ENCODE results near the gene TLE1.

TLE1 gene

DNA sequence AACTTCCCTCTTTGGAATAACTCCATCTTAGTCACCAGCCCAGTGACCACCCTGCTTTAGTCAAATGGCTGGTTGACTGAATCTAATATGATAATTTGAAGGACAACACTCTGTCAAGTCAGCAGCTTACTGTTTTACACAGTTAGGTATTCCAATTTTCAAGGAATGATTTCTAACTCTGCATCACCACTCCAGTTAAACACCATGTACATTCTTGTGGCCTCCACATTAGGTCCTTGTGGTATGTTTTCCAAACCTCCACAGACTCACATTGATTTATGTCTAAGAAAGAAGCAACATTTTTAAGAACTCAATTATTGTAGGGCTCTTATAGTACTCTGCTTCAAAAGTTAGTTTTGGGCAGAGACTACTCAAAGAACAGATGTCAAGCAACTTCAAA, 110.7 kb downstream of the TLE1 start:
- no peaks in the 10 kb centered on the region for H3K27me3 Mint-ChIP-seq
- H3K36me3 Mint-ChIP-seq (ENCODE audit: low read depth), result peaks cover 3% of the 10 kb centered on the region
- peaks cover 6% of the 10 kb centered on the region for H3K9me3 Mint-ChIP-seq
- no peak overlapping the region for H3K4me3 Mint-ChIP-seq
- H3K27ac Mint-ChIP-seq, result no peak overlapping the region
- H3K4me1 Mint-ChIP-seq (ENCODE audit: low read depth), result no peaks in the 10 kb centered on the region

DNA sequence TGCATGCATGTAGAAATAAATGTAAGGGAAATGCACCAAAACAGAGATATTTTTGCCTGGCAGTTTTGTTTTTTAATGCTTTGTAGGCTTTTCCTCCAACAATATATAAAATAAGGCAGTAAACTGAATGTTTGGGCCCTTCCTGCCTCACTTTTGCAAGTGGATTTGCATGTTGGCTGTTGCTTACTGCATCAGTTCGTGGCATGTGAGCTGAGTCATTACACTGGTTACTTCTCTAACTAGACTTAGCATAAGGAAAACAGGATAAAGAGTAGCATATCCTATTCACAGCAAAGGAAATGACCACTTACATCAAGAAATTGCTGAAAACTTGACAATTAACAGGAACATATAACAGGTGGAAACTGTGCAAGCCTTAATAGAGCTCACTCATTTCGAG, 113.4 kb downstream of the TLE1 start:
- H3K27ac Mint-ChIP-seq, result no peak overlapping the region

DNA sequence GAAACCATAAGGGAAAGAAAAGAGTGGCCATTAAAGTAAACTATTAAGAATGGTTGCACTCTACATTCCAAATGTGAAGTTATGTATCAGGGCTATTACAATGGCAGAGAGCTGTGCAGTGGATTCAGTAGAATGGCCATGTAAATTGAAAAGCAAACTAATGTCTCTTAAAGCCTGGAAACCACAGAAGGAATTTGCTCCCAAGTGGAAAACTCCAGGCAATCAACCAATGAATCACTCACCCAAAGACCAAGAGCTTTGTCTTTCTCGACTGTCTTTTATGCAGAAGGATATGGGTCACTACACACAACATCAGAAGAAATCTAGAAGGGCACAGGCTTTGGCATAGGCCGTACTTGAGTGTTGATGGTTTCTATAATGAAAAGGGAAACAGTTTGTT, 114.9 kb downstream of the TLE1 start:
- Mint-ChIP-seq H3K9me3 (peaks cover 2% of the 10 kb centered on the region), H3K27me3 (no peaks in the 10 kb centered on the region), H3K36me3 (ENCODE audit: low read depth) (no peaks in the 10 kb centered on the region)

More for the DNA sequence above, 113.4 kb downstream of the TLE1 start:
- Mint-ChIP-seq H3K36me3 (ENCODE audit: low read depth) (no peaks in the 10 kb centered on the region), H3K9me3 (peaks cover 2% of the 10 kb centered on the region), H3K4me1 (ENCODE audit: low read depth) (no peaks in the 10 kb centered on the region), H3K4me3 (no peak overlapping the region), H3K27me3 (no peaks in the 10 kb centered on the region)

DNA sequence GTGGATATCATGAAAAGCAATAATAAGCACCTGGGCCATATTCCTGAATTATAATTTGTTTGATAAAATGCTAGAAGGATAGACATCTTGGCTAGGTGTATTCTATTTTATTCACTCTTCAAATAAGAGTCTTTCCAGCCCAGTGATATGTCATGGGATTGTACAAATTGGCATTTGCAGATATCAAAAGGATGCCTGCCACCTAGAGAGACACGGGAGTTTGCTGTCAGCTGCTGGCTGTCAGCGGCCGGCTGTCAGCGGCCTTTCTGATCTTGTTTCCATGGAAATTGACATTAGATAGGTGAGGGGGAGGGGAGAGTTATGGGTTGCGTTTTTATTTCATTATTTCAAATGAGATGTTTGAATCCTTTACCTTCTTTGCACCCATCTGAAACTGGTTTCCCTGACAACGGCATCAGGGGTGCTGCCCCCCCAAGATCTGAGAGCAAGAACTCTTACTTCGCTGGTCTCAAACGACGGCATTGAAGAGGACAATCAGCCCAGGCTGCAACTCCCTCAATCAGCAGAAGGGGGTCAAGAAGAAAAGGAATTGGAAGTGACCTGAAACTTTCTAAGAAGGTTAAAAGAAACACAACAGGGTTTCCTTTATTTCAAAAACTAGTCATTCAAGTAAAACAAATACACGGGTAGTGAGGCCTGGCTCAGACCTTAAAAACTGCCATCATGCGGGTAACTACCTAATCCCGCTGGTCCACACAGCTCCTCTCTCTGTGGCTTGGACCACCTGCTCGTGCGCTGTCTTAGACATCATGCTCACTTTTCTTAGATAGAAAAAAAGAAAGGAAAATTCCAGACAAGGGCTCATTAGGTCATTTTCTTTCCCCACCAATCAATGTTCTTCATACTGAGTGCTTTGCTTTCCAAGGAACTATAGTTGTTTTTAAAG, 115.7 kb downstream of the TLE1 start:
- Mint-ChIP-seq H3K9me3 (peaks cover 2% of the 10 kb centered on the region), H3K27ac (no peak overlapping the region), H3K27me3 (no peaks in the 10 kb centered on the region), H3K4me1 (ENCODE audit: low read depth) (no peaks in the 10 kb centered on the region), H3K36me3 (ENCODE audit: low read depth) (no peaks in the 10 kb centered on the region), H3K4me3 (no peak overlapping the region)

More for the DNA sequence above, 114.9 kb downstream of the TLE1 start:
- Mint-ChIP-seq H3K4me3 (no peak overlapping the region), H3K27ac (no peak overlapping the region), H3K4me1 (ENCODE audit: low read depth) (no peaks in the 10 kb centered on the region)

DNA sequence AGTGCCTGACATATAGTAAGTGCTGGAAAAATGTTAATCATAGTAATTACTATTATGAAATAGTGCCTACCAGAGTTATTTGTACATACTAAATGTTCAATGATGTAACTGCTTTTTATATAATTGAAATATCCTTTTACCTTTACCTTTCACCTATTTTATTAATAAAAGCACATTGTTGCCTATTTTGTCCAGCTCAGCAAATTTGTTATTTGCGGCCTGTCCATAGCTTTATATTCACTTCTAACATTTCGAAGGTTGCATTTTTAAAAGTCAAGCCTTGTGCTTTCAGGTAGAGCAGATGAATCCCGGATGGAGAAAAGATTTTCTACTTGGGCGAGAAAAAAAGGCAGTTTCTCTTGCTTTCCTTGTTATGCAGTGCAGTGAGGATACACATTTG, 119.3 kb downstream of the TLE1 start:
- no peaks in the 10 kb centered on the region for H3K36me3 Mint-ChIP-seq (ENCODE audit: low read depth)
- no peak overlapping the region for H3K27ac Mint-ChIP-seq
- H3K4me3 Mint-ChIP-seq, result no peak overlapping the region
- no peaks in the 10 kb centered on the region for H3K4me1 Mint-ChIP-seq (ENCODE audit: low read depth)
- no peaks in the 10 kb centered on the region for H3K9me3 Mint-ChIP-seq
- no peaks in the 10 kb centered on the region for H3K27me3 Mint-ChIP-seq

DNA sequence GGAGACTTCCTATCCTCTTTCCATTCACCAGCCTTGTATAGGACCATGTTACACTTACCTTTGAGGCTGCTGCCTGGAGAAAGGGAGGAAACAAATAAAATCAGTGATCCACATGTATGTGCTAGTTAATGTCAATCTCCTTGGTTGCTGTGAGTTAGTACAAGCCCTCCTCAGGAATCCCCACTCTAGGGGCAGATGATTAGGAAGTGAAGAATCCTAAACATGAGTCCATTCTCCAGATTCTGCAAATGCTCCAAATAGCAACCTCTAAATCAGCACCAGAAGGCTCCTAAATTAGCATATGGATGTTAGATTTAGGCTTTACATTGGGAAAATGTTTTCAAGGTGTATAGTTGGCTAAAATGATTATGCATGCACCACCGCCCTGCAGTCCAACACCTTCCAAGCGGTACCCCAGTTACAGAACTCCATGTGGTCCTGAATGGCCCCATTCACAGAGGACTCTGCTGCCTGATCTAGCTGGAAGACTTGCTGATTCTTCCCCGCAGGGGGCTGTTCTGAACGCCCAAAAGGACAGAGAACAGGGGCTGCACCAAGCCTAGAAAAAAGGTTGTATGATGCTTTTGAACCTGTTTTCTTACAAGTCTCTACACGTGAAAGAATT, 123.2 kb downstream of the TLE1 start:
- Mint-ChIP-seq H3K9me3 (no peaks in the 10 kb centered on the region), H3K27me3 (no peaks in the 10 kb centered on the region), H3K4me1 (ENCODE audit: low read depth) (no peaks in the 10 kb centered on the region), H3K27ac (no peak overlapping the region), H3K4me3 (no peak overlapping the region), H3K36me3 (ENCODE audit: low read depth) (no peaks in the 10 kb centered on the region)

DNA sequence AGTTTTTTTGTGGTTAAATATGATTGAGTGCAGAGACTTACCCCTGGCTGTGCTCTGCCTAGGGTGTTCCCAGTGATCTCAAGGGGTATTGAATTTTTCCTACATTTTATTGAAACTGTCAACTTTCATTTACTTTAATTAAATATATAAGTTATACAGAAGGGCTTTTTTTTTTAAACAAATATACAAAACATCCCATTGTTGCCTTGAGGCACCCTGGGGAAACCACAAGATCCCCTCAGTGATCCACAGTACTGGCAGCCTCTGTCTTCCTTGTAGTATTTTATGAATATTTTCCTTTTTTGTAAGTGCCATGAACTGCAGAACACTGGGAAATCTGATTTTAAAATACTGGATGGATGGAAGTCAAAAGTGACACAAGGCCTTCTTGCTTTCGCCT, 123.7 kb downstream of the TLE1 start:
- Mint-ChIP-seq H3K36me3 (ENCODE audit: low read depth) (no peaks in the 10 kb centered on the region), H3K27ac (no peak overlapping the region), H3K9me3 (no peaks in the 10 kb centered on the region), H3K27me3 (no peaks in the 10 kb centered on the region), H3K4me3 (no peak overlapping the region), H3K4me1 (ENCODE audit: low read depth) (no peaks in the 10 kb centered on the region)

DNA sequence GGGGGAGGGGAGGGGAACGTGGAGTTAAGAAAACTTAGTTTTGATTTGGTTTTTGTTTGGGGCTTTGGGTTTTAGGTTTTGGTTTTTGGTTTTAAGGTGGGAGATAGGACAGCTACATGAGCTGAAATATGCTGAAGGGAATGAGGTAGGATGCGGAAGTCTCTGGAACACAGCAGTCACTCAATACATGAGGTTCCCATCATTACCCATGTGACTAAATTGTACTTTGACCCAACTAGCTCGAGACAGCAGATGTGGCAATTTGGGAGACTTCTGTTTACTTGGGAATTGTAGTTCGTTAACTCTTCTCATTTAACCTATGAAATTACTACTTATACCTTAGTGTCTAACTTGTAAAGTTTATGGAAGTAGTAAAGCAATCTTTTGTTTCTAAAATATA, 124.2 kb downstream of the TLE1 start:
- Mint-ChIP-seq H3K4me3 (no peak overlapping the region), H3K27ac (no peak overlapping the region)

DNA sequence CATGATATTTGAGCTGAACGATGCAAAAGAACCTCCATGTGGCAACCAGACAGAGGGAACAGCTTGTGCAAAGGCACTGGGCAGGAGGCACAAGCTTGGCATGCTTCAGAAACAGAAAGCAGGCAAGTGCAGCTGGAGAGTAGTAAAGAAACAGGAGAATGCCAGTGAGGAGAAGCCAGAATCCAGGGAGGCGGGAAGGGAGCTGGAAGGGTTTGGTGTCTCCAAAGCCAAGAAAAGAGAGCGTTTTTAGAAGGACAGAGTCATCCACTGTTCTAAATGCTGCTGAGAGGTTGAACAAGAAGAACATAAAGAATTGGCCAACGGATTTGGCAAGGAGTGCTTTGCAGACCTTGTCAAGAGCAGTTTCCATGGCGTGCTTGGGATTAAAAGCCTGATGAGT, 124.7 kb downstream of the TLE1 start:
- no peaks in the 10 kb centered on the region for H3K9me3 Mint-ChIP-seq
- H3K4me3 Mint-ChIP-seq, result no peak overlapping the region
- H3K36me3 Mint-ChIP-seq (ENCODE audit: low read depth), result no peaks in the 10 kb centered on the region
- H3K27ac Mint-ChIP-seq, result no peak overlapping the region
- no peaks in the 10 kb centered on the region for H3K27me3 Mint-ChIP-seq
- peaks cover 4% of the 10 kb centered on the region for H3K4me1 Mint-ChIP-seq (ENCODE audit: low read depth)

More for the DNA sequence above, 124.2 kb downstream of the TLE1 start:
- no peaks in the 10 kb centered on the region for H3K27me3 Mint-ChIP-seq
- no peaks in the 10 kb centered on the region for H3K4me1 Mint-ChIP-seq (ENCODE audit: low read depth)
- no peaks in the 10 kb centered on the region for H3K9me3 Mint-ChIP-seq
- no peaks in the 10 kb centered on the region for H3K36me3 Mint-ChIP-seq (ENCODE audit: low read depth)

DNA sequence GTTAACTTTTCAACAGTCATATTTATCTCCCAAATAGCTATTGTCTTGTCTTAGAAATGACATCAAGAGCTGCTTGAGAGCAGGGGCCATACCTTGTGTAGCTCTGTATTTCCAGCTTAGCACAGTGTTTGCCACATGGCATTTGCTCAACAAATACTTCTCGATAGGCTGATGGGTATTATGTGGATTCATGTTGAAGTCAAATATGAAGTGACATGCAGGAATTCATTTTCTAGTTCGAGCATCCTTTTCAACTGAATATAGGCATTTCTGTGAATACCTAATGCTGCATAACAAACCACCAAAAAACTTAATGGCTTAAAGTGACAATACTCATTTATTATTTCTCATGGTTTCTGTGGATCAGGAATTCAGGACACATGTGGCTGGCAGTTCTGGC, 125.6 kb downstream of the TLE1 start:
- Mint-ChIP-seq H3K9me3 (no peaks in the 10 kb centered on the region), H3K27ac (no peak overlapping the region), H3K4me3 (no peak overlapping the region), H3K36me3 (ENCODE audit: low read depth) (no peaks in the 10 kb centered on the region), H3K27me3 (no peaks in the 10 kb centered on the region), H3K4me1 (ENCODE audit: low read depth) (peaks cover 4% of the 10 kb centered on the region)

DNA sequence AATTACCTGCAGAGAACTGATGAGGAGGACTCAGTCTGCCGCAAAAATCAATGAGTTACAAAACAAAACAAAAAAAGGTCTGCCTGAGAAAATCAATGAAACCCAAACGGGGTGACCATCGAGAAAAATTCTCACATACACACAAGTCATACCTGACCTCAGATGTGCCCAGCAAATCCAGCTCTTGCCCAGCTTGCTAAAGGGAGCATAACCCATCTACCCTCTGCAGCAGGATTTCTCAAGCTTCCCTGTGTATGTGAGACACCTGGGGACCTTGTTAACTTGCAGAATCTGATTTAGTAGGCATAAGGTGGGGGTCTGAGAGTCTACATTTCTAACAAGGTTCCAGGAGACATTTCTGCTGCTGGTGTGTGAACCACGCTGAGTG, 126.3 kb downstream of the TLE1 start:
- Mint-ChIP-seq H3K9me3 (no peaks in the 10 kb centered on the region), H3K4me3 (no peak overlapping the region), H3K27ac (no peak overlapping the region), H3K4me1 (ENCODE audit: low read depth) (peaks cover 4% of the 10 kb centered on the region), H3K27me3 (no peaks in the 10 kb centered on the region), H3K36me3 (ENCODE audit: low read depth) (no peaks in the 10 kb centered on the region)

DNA sequence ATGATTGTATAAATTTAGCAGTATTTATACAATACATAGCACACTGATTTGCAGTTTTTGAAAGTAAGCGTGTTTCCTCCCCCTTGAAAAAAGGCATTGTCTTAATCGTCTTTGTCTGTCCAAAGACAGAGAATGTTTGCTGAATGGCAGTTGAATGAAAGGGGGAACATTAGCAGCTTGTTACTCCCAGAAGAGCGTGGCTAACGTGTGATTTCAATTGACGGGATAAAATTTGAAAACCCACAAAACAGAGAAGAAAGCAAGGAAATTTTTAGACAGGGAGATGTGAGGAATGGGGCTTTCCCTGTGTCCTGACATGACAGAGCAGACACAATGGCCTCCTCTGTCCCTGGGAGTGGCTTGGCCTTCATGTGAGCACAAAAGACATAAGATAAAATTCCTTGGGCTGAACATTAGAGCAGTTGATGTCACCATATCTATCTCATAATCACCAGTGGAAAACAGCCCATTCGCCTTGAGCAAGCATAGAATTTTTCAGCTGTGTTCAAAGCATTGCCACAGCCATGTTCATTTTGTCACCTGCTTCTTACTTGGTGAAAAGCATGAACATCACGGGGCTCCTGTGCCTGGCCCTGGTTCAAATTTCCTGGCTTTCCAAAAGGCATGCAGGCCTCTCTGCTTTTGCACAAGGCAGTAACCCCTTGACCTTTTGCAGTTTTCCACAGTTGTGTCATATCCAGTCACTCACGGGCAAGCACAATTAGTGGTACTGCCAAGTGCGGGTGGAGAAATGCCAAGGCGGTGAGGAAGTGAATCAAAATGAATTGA, 126.9 kb downstream of the TLE1 start:
- no peaks in the 10 kb centered on the region for H3K36me3 Mint-ChIP-seq (ENCODE audit: low read depth)
- peaks cover 4% of the 10 kb centered on the region for H3K4me1 Mint-ChIP-seq (ENCODE audit: low read depth)
- no peak overlapping the region for H3K4me3 Mint-ChIP-seq
- no peak overlapping the region for H3K27ac Mint-ChIP-seq
- no peaks in the 10 kb centered on the region for H3K27me3 Mint-ChIP-seq
- no peaks in the 10 kb centered on the region for H3K9me3 Mint-ChIP-seq

DNA sequence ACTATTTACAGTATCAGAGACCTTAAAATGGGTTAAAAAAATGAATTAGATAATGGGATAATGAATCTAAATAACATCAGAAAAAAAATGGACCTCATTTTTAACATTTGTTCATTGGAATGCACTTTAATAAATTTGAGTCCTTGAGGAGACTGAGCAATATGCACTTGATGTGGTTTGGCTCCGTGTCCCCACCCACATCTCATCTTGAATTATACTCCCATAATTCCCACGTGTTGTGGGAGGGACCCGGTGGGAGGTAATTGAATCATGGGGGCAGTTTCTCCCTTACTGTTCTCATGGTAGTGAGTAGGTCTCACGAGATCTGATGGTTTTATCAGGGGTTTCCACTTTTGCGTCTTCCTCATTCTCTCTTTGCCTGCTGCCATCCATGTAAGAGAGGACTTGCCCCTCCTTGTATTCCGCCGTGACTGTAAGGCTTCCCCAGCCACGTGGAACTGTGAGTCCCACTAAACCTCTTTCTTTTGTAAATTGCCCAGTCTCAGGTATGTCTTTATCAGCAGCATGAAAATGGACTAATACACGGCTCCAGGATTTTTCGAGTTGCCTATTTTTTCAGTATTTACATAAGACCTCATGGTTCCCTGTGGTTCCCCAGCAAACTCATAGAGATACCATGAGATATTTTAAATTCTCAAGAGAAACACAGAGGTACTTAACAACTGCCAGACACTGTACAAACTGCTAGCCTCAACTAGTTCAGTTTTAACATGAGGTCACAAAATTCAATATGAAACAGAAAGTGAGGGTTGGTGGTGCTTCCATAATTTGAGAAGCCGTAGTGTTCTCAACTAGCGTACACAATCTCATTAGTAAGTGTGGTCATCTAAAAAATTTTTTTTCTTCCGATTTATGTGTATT, 128.3 kb downstream of the TLE1 start:
- H3K27ac Mint-ChIP-seq, result no peak overlapping the region
- H3K9me3 Mint-ChIP-seq, result no peaks in the 10 kb centered on the region
- peak overlapping the region; percentile 23 for H3K4me3 Mint-ChIP-seq
- H3K27me3 Mint-ChIP-seq, result no peaks in the 10 kb centered on the region
- H3K36me3 Mint-ChIP-seq (ENCODE audit: low read depth), result no peaks in the 10 kb centered on the region
- H3K4me1 Mint-ChIP-seq (ENCODE audit: low read depth), result peaks cover 4% of the 10 kb centered on the region

DNA sequence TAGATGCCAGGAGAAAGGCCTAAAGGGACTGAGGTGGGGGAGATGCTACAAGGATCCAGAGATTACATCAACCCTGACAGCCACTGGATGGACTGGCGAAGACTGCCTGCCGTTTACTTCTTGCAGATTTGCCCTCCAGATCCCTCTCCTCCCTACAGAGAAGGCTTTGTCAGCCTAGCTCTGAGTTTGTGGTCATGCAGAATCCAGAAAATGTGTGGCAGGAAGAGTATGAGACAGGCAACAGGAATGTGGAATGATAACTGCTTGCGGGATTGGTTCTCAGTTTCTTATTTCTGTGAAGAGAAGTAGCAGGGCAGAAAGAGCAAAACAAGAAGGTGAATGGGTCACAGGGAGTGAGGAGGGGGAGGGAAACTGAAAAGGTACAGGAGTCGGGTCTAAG, 129.6 kb downstream of the TLE1 start:
- no peaks in the 10 kb centered on the region for H3K9me3 Mint-ChIP-seq
- no peak overlapping the region for H3K27ac Mint-ChIP-seq

More for the DNA sequence above, 129.6 kb downstream of the TLE1 start:
- H3K27me3 Mint-ChIP-seq, result no peaks in the 10 kb centered on the region
- no peak overlapping the region for H3K4me3 Mint-ChIP-seq
- peaks cover 4% of the 10 kb centered on the region for H3K4me1 Mint-ChIP-seq (ENCODE audit: low read depth)
- no peaks in the 10 kb centered on the region for H3K36me3 Mint-ChIP-seq (ENCODE audit: low read depth)

Measured in stimulated activated naive CD8-positive, alpha-beta T cell treated with anti-CD3 and anti-CD28 coated beads, Interleukin-15, Interleukin-2, amounts not matched to agents 100 ng/mL and 50 ng/mL, for 24 hours (primary cell).